Retinal pigment epithelial cell (primary cell): ENCODE measurements around the gene KRT35.

Source experiments
- DNase-seq: peaks from one replicate; pipeline ENCODE4 v3.0.0-alpha.2; 2010; ENCODE audit warnings: low read depth
- H3K4me3 ChIP-seq: 2 replicates; pipeline ENCODE4 v1.5.1; 2011; ENCODE audit warnings: mild to moderate bottlenecking, low read length, control low read depth, moderate library complexity
- CTCF ChIP-seq: conservative IDR thresholded peaks from 2 replicates; pipeline ENCODE4 v1.5.1; 2011; ENCODE audit warnings: low read depth, low read length, control low read depth, inconsistent platforms

Gene KRT35

GRCh38 chr17:41478237-41478636 is 2.7 kb downstream of the KRT35 start:
- no peak overlapping the region for H3K4me3 ChIP-seq
- DNase-seq, result no peak
- TF ChIP-seq CTCF, result no peak

- H3K4me3 ChIP-seq, result no peak overlapping the region
- no peak for DNase-seq
- no peak for TF ChIP-seq CTCF
Measured at GRCh38 chr17:41476866-41477815, 3.8 kb downstream of the KRT35 start.

DNA sequence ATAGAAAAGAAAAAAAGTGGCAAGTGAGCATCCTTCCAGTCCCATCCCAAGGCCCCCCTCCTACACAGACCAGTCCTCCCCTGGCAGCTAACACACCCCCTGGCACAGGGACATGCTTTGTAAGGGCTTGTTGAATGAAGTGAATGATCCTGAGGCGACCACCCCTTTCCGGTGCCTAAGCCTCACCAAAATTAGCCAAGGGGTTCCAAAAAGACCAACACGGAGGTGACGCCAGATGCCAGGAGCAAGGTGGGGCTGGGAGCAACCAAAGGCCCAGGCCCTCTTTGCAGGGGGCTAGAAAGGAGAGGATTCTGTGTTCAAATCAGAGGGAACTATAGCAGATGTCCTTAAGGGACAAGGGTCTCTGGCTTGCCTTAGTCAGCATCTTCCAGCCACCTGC is 5.5 kb downstream of the KRT35 start:
- no peak for DNase-seq
- H3K4me3 ChIP-seq, result no peak overlapping the region
- TF ChIP-seq CTCF, result no peak

GRCh38 chr17:41474863-41475262 is 6.1 kb downstream of the KRT35 start:
- no peak for TF ChIP-seq CTCF
- H3K4me3 ChIP-seq, result no peak overlapping the region
- DNase-seq, result no peak

DNA sequence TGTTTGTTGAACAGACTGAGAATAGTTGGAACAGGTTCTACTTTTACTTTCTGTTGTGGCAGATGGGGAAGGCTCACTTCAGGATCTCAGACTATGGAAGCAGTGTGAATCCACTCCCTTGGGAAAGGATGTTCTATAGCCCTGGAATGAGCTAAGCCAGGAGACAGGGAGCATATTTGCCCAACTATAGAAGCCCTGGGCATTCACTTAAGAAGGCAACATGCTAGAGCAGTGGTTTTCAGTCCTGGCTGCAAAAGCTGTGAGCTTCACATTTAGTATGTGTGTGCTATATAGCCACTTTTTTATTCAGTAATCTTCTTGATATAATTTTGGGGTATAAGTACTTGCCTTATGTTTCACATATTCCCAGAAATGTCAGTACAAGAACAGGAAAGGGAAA is 12.6 kb downstream of the KRT35 start:
- H3K4me3 ChIP-seq, result no peak overlapping the region
- no peak for DNase-seq
- no peak for TF ChIP-seq CTCF

GRCh38 chr17:41467561-41467960 is 13.4 kb downstream of the KRT35 start:
- no peak overlapping the region for H3K4me3 ChIP-seq
- TF ChIP-seq CTCF, result no peak
- no peak for DNase-seq

- no peak for DNase-seq
- no peak within 1 kb of the TSS for H3K4me3 ChIP-seq
- TF ChIP-seq CTCF, result no peak
Measured at GRCh38 chr17:41466988-41467387, 14.0 kb downstream of the KRT35 start, which contains the start of gene KRT32. TSS of gene KRT32 (minus strand) at chr17:41467386. CDS start at chr17:41467325, 61 bp downstream.
